SK-N-SH treated with all-trans-retinoic acid at 6 μM for 48 hours (cell line): ENCODE measurements around the gene RLN1.

Experiments
- ATAC-seq: fragments of 200-7000 bp; cut with Tn5 transposase; 3 replicates; pipeline ENCODE4 v1.9.1; 2020; ENCODE audit warnings: mild to moderate bottlenecking, moderate library complexity
- ARNTL ChIP-seq: fragments of 450-650 bp; formaldehyde crosslinking; IDR thresholded peaks from 2 replicates; pipeline ENCODE4 v1.5.0; 2020; ENCODE audit warnings: low read depth, mild to moderate bottlenecking, moderate library complexity, borderline replicate concordance
- BACH2 ChIP-seq: fragments of 250-450 bp; sonication (Bioruptor Pico); IDR thresholded peaks from 2 replicates; pipeline ENCODE4 v1.9.0; 2021; ENCODE audit warnings: mild to moderate bottlenecking, borderline replicate concordance
- CREB5 ChIP-seq: fragments of 250-450 bp; sonication (Bioruptor Pico); IDR thresholded peaks from 2 replicates; pipeline ENCODE4 v1.5.1; 2020; ENCODE audit warnings: low read depth, mild to moderate bottlenecking, moderate library complexity
- ESRRG ChIP-seq: fragments of 250-450 bp; sonication (Bioruptor Pico); IDR thresholded peaks from 2 replicates; pipeline ENCODE4 v1.6.1; 2021; ENCODE audit warnings: mild to moderate bottlenecking
- GLIS3 ChIP-seq: fragments of 250-450 bp; sonication (Bioruptor Pico); IDR thresholded peaks from 2 replicates; pipeline ENCODE4 v1.5.0; 2020; ENCODE audit warnings: mild to moderate bottlenecking, moderate library complexity
- ISL1 ChIP-seq: fragments of 250-450 bp; sonication (Bioruptor Pico); IDR thresholded peaks from 2 replicates; pipeline ENCODE4 v2.1.2; 2022; ENCODE audit warnings: mild to moderate bottlenecking, moderate library complexity
- OSR1 ChIP-seq: fragments of 250-450 bp; sonication (Bioruptor Pico); IDR thresholded peaks from 2 replicates; pipeline ENCODE4 v1.8.0; 2022; ENCODE audit warnings: moderate library complexity, mild to moderate bottlenecking, inconsistent platforms
- PPARA ChIP-seq: fragments of 250-450 bp; sonication (Bioruptor Pico); IDR thresholded peaks from 2 replicates; pipeline ENCODE4 v1.5.0; 2020; ENCODE audit warnings: mild to moderate bottlenecking, borderline replicate concordance
- RARB ChIP-seq: fragments of 250-450 bp; sonication (Bioruptor Pico); IDR thresholded peaks from 2 replicates; pipeline ENCODE4 v1.8.0; 2021; ENCODE audit warnings: mild to moderate bottlenecking, moderate library complexity
- SNAI2 ChIP-seq: fragments of 250-450 bp; sonication (Bioruptor Pico); IDR thresholded peaks from 2 replicates; pipeline ENCODE4 v1.5.0; 2020; ENCODE audit warnings: mild to moderate bottlenecking, moderate library complexity
- TCF4 ChIP-seq: fragments of 250-450 bp; sonication (Bioruptor Pico); IDR thresholded peaks from 2 replicates; pipeline ENCODE4 v1.8.0; 2021; ENCODE audit warnings: mild to moderate bottlenecking, moderate library complexity, borderline replicate concordance
- TOX ChIP-seq: fragments of 250-450 bp; sonication (Bioruptor Pico); IDR thresholded peaks from 2 replicates; pipeline ENCODE4 v1.8.0; 2021; ENCODE audit warnings: mild to moderate bottlenecking, moderate library complexity, borderline replicate concordance
- ZFP3 ChIP-seq: fragments of 250-450 bp; sonication (Bioruptor Pico); IDR thresholded peaks from 2 replicates; pipeline ENCODE4 v1.5.0; 2020; ENCODE audit warnings: mild to moderate bottlenecking, moderate library complexity
- ZFP30 ChIP-seq: fragments of 450-650 bp; formaldehyde crosslinking; IDR thresholded peaks from 2 replicates; pipeline ENCODE4 v1.5.0; 2022; ENCODE audit warnings: mild to moderate bottlenecking, moderate library complexity
- ZNF565 ChIP-seq: fragments of 450-650 bp; formaldehyde crosslinking; conservative IDR thresholded peaks from 2 replicates; pipeline ENCODE4 v1.5.0; 2020; ENCODE audit warnings: low read depth, mild to moderate bottlenecking, moderate library complexity
- ZNF70 ChIP-seq: fragments of 450-650 bp; formaldehyde crosslinking; IDR thresholded peaks from 2 replicates; pipeline ENCODE4 v1.5.0; 2020; ENCODE audit warnings: mild to moderate bottlenecking, moderate library complexity
- ZNF8 ChIP-seq: fragments of 450-650 bp; formaldehyde crosslinking; IDR thresholded peaks from 2 replicates; pipeline ENCODE4 v1.5.0; 2020; ENCODE audit warnings: mild to moderate bottlenecking, moderate library complexity
- TF ChIP-seq, protein P1 (sequence below): fragments of 250-450 bp; sonication (Bioruptor Pico); IDR thresholded peaks from 2 replicates; pipeline ENCODE4 v1.8.0; 2021; ENCODE audit warnings: low read depth, mild to moderate bottlenecking, moderate library complexity, borderline replicate concordance
- TF ChIP-seq, protein P2 (sequence below): fragments of 250-450 bp; sonication (Bioruptor Pico); IDR thresholded peaks from 2 replicates; pipeline ENCODE4 v1.5.0; 2020; ENCODE audit warnings: mild to moderate bottlenecking, moderate library complexity
- TF ChIP-seq, protein P3 (sequence below): fragments of 250-450 bp; sonication (Bioruptor Pico); IDR thresholded peaks from 2 replicates; pipeline ENCODE4 v1.8.0; 2020; ENCODE audit warnings: mild to moderate bottlenecking, moderate library complexity, borderline replicate concordance
- TF ChIP-seq, protein P4 (sequence below): fragments of 250-450 bp; sonication (Bioruptor Pico); IDR thresholded peaks from 2 replicates; pipeline ENCODE4 v1.5.1; 2021; ENCODE audit warnings: mild to moderate bottlenecking, moderate library complexity

RLN1 gene

DNA sequence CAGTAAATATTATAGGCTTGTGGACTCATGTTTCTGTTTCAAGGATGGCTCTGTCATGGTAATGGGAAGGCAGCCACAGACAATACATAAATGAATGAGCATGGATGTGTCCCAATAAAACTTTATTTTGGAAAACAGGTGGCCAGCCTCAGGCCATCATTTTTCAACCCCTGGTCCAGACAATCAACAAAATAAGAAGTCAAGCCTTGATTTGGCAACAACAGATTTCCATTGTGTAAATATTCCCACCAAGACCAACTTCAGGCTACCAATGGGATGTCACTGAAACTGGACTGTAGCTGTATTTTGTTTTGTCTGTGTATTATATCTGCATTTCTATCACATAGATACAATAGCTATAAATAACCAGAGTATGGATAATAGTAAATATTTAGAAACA lies 20.7 kb upstream of the RLN1 start:
- no peak for ATAC-seq
- TF ChIP-seq, protein P1, sequence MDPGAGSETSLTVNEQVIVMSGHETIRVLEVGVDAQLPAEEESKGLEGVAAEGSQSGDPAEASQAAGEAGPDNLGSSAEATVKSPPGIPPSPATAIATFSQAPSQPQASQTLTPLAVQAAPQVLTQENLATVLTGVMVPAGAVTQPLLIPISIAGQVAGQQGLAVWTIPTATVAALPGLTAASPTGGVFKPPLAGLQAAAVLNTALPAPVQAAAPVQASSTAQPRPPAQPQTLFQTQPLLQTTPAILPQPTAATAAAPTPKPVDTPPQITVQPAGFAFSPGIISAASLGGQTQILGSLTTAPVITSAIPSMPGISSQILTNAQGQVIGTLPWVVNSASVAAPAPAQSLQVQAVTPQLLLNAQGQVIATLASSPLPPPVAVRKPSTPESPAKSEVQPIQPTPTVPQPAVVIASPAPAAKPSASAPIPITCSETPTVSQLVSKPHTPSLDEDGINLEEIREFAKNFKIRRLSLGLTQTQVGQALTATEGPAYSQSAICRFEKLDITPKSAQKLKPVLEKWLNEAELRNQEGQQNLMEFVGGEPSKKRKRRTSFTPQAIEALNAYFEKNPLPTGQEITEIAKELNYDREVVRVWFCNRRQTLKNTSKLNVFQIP (CRISPR knock-in tag): no peak
- TF ChIP-seq ISL1: no peak
- TF ChIP-seq, protein P2, sequence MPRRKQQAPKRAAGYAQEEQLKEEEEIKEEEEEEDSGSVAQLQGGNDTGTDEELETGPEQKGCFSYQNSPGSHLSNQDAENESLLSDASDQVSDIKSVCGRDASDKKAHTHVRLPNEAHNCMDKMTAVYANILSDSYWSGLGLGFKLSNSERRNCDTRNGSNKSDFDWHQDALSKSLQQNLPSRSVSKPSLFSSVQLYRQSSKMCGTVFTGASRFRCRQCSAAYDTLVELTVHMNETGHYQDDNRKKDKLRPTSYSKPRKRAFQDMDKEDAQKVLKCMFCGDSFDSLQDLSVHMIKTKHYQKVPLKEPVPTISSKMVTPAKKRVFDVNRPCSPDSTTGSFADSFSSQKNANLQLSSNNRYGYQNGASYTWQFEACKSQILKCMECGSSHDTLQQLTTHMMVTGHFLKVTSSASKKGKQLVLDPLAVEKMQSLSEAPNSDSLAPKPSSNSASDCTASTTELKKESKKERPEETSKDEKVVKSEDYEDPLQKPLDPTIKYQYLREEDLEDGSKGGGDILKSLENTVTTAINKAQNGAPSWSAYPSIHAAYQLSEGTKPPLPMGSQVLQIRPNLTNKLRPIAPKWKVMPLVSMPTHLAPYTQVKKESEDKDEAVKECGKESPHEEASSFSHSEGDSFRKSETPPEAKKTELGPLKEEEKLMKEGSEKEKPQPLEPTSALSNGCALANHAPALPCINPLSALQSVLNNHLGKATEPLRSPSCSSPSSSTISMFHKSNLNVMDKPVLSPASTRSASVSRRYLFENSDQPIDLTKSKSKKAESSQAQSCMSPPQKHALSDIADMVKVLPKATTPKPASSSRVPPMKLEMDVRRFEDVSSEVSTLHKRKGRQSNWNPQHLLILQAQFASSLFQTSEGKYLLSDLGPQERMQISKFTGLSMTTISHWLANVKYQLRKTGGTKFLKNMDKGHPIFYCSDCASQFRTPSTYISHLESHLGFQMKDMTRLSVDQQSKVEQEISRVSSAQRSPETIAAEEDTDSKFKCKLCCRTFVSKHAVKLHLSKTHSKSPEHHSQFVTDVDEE (CRISPR knock-in tag): no peak
- no peak for TF ChIP-seq GLIS3 (CRISPR knock-in tag)
- TF ChIP-seq, protein P3, sequence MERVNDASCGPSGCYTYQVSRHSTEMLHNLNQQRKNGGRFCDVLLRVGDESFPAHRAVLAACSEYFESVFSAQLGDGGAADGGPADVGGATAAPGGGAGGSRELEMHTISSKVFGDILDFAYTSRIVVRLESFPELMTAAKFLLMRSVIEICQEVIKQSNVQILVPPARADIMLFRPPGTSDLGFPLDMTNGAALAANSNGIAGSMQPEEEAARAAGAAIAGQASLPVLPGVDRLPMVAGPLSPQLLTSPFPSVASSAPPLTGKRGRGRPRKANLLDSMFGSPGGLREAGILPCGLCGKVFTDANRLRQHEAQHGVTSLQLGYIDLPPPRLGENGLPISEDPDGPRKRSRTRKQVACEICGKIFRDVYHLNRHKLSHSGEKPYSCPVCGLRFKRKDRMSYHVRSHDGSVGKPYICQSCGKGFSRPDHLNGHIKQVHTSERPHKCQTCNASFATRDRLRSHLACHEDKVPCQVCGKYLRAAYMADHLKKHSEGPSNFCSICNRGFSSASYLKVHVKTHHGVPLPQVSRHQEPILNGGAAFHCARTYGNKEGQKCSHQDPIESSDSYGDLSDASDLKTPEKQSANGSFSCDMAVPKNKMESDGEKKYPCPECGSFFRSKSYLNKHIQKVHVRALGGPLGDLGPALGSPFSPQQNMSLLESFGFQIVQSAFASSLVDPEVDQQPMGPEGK (CRISPR knock-in tag): no peak
- TF ChIP-seq CREB5: no peak
- no peak for TF ChIP-seq ARNTL (CRISPR knock-in tag)
- TF ChIP-seq SNAI2 (CRISPR knock-in tag): no peak
- TF ChIP-seq OSR1: no peak
- no peak for TF ChIP-seq ZFP30 (CRISPR knock-in tag)
- no peak for TF ChIP-seq ESRRG
- TF ChIP-seq ZNF8: no peak
- no peak for TF ChIP-seq TOX (CRISPR knock-in tag)
- no peak for TF ChIP-seq BACH2 (CRISPR knock-in tag)
- TF ChIP-seq, protein P4, sequence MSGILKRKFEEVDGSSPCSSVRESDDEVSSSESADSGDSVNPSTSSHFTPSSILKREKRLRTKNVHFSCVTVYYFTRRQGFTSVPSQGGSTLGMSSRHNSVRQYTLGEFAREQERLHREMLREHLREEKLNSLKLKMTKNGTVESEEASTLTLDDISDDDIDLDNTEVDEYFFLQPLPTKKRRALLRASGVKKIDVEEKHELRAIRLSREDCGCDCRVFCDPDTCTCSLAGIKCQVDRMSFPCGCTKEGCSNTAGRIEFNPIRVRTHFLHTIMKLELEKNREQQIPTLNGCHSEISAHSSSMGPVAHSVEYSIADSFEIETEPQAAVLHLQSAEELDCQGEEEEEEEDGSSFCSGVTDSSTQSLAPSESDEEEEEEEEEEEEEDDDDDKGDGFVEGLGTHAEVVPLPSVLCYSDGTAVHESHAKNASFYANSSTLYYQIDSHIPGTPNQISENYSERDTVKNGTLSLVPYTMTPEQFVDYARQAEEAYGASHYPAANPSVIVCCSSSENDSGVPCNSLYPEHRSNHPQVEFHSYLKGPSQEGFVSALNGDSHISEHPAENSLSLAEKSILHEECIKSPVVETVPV: no peak
- TF ChIP-seq ZNF565 (CRISPR knock-in tag): no peak

GRCh38 chr9:5357431-5358105 lies 17.9 kb upstream of the RLN1 start:
- no peak for ATAC-seq
- TF ChIP-seq ISL1 (no peak), GLIS3 (CRISPR knock-in tag) (no peak), ZNF8 (no peak), BACH2 (CRISPR knock-in tag) (no peak), ARNTL (CRISPR knock-in tag) (no peak), ZNF70 (CRISPR knock-in tag) (no peak), ZFP3 (CRISPR knock-in tag) (no peak), RARB (CRISPR knock-in tag) (no peak), PPARA (CRISPR knock-in tag) (no peak), TCF4 (CRISPR knock-in tag) (no peak)
- TF ChIP-seq, protein P2 (CRISPR knock-in tag): no peak
- TF ChIP-seq, protein P3 (CRISPR knock-in tag): no peak
